Adrenal gland (tissue), 12 donors: ENCODE data around the gene SCGB1C1. TPM values are rescaled to one million over a fixed set of nuclear protein-coding genes. Genes with fewer than 3 reads are reported as not detected.

Source experiments
- DNase-seq, 7 donors: peaks; one replicate each; pipeline ENCODE4 v3.0.0-alpha.2; 2019 to 2020
- H3K27ac ChIP-seq, 5 donors: fragments of 200-600 bp; sonication (generic) in 4 of 5; 1 replicate in 3 of 5; 2 replicates in 2 of 5; pipeline versions ENCODE4 v1.5.1 to v1.8.0; 2016 to 2020; ENCODE audit warnings: mild to moderate bottlenecking in 1 of 5
- H3K27me3 ChIP-seq: fragments of 200-600 bp; 2 replicates; pipeline ENCODE4 v1.8.0; 2021
- H3K36me3 ChIP-seq, 2 donors: fragments of 200-600 bp; replicated peaks in 1 of 2; 1 replicate in 1 of 2; 2 replicates in 1 of 2; pipeline versions ENCODE4 v1.5.1 to v1.8.0; 2018 to 2022
- H3K4me1 ChIP-seq, 2 donors: fragments of 200-600 bp; replicated peaks in 1 of 2; 1 replicate in 1 of 2; 2 replicates in 1 of 2; pipeline versions ENCODE4 v1.5.1 to v1.8.0; 2018 to 2021
- H3K4me3 ChIP-seq, 4 donors: fragments of 200-600 bp; sonication (generic) in 3 of 4; one replicate each; pipeline ENCODE4 v1.5.1; 2016 to 2018
- H3K9me3 ChIP-seq, 3 donors: fragments of 200-600 bp; sonication (generic) in 1 of 3; replicated peaks in 1 of 3; 1 replicate in 2 of 3; 2 replicates in 1 of 3; pipeline versions ENCODE4 v1.5.1 to v1.8.0; 2016 to 2021
- POLR2A ChIP-seq, 2 donors: fragments of 450-650 bp; IDR thresholded peaks; one replicate each; pipeline ENCODE4 v1.6.1; 2017; ENCODE audit warnings: antibody characterized with exemption in 2 of 2, mild to moderate bottlenecking in 2 of 2, moderate library complexity in 1 of 2
- WGBS, 4 donors: extraction: QIAGEN DNeasy Blood & Tissue Kit in 2 of 4; methylation state at CpG; one replicate each; pipeline versions ENCODE4 v1.1.5 to v1.1.7; 2013 to 2017; 5-methylcytosine and 5-hydroxymethylcytosine counted together
- intact Hi-C, 2 donors: fragments of 100-400 bp; cut with DNase I; formaldehyde crosslinking; loops; one replicate each; pipeline versions ENCODE4 v1.14.1 to v1.15.0; 2022 to 2023
- polyA plus RNA-seq, 3 donors: library from polyadenylated mRNA; stranded (reverse); fragments of 200-250 nt in 2 of 3; fragments of 350-450 nt in 1 of 3; fragmentation: Illumina TruSeq in 1 of 3; extraction: RNeasy Lipid Tissue Mini Kit (QIAGEN cat#74804) in 1 of 3; gene quantifications; one replicate each; pipeline ENCODE4 v1.2.3, GENCODE V29; 2013 to 2014
- total RNA-seq, 9 donors: library from RNA; depleted of rRNA in 4 of 9; stranded (reverse); fragments of >200 nt in 4 of 9; fragments of 120-200 nt in 1 of 9; fragmentation: NEBNext Ultra II Directional in 1 of 9; extraction: Animal tissue kit (Norgen Biotek cat#: 25700) in 1 of 9; gene quantifications; one replicate each; pipeline versions ENCODE4 v1.1.0 to v1.2.4, GENCODE V29; 2013 to 2023
- TF ChIP-seq, protein P1 (sequence below), 6 experiments: fragments of 450-650 bp in 4 of 6; fragments of 200-600 bp in 2 of 6; sonication (generic) in 1 of 6; IDR thresholded peaks; 1 replicate in 5 of 6; 2 replicates in 1 of 6; pipeline versions ENCODE4 v1.5.1 to v1.8.0; 2016 to 2021; ENCODE audit warnings: antibody characterized with exemption in 6 of 6, mild to moderate bottlenecking in 2 of 6, moderate library complexity in 1 of 6
- donor health status: healthy with polysubstance abuse.
- donor health status: Bipolar disorder and iron deficiency.
- donor health status: DM: yes; HTN: yes; CAD: no.
- donor health status: DM: no; HTN: no; CAD: no.
- donor health status: DM: no; HTN: no; CAD: no.
- donor health status: DM: yes; HTN: yes; CAD: no.

SCGB1C1 gene
- total and polyA plus RNA-seq, 12 donors = not detected

DNA sequence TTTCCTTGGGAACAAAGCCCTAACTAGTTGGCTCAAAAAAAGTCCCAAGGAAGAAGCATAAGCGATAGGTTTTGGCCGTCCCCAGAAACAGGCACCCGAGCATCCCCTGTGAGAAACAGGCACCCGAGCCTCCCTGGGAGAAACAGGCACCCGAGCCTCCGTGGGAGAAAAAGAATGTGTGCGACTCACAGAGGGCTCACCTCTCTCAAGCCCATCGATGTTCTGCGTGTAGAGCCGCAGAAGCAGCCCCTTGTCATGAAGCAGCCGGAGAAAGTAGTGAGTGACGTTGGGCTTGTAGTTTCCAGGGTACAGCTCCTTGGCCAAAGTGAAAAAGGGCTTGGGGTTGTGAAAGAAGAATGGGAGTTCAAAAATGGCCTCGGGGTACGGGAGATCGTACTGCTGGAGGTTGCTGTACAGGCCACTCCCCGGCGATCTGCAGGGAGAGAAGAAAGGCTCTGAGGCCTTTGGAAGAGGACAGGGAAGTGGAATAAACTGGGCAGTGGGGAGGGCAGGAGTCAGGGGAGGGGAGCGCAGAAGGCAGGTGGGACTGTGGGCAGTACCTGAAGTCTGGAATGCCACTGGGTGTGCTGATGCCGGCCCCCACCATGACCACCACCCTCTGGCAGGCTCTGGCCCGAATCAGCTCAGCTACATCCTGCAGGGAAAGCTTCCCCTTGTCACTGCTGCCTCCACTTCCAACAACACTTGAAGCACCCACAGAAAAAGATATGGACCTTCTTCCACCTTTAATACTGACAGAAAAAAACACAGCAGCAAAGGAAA, 40.1 kb downstream of the SCGB1C1 start:
- Histone ChIP-seq H3K4me1 (peaks cover 16% of the 10 kb centered on the region in 2 donors), H3K36me3 (no peaks in the 10 kb centered on the region), H3K27ac (no peak overlapping the region), H3K4me3 (no peak overlapping the region), H3K27me3 (no peaks in the 10 kb centered on the region), H3K9me3 (no peaks in the 10 kb centered on the region)
- 88 to 92% (median 90%) methylated on average over 19 to 20 of the region's 20 CpGs for WGBS, 4 donors
- no peak for TF ChIP-seq POLR2A (IDR thresholded peaks at IDR 0.05)
- TF ChIP-seq, protein P1, sequence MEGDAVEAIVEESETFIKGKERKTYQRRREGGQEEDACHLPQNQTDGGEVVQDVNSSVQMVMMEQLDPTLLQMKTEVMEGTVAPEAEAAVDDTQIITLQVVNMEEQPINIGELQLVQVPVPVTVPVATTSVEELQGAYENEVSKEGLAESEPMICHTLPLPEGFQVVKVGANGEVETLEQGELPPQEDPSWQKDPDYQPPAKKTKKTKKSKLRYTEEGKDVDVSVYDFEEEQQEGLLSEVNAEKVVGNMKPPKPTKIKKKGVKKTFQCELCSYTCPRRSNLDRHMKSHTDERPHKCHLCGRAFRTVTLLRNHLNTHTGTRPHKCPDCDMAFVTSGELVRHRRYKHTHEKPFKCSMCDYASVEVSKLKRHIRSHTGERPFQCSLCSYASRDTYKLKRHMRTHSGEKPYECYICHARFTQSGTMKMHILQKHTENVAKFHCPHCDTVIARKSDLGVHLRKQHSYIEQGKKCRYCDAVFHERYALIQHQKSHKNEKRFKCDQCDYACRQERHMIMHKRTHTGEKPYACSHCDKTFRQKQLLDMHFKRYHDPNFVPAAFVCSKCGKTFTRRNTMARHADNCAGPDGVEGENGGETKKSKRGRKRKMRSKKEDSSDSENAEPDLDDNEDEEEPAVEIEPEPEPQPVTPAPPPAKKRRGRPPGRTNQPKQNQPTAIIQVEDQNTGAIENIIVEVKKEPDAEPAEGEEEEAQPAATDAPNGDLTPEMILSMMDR (IDR thresholded peaks at IDR 0.05) = no peak
- DNase-seq = peak in 1 of 7 donors; percentile 41
- intact Hi-C loops = no loop called here

DNA sequence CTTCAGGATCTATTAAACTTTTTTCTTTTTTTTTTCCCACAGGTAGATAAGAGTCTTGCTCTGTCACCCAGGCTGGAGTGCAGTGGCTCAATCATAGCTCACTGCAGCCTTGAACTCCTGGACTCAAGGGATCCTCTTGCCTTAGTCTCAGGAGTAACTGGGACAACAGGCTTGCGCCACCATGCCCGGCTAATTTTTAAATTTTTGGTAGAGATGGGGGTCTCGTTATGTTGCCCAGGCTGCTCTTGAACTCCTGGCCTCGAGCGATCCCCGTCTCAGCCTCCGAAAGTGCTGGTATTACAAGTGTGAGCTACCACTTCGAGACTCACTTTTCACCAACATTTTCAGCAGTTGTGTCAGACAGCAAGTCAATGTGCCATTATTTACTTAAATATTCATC, 42.3 kb downstream of the SCGB1C1 start:
- WGBS, 4 donors = 81 to 93% (median 82%) methylated on average over 8 of the region's 8 CpGs
- TF ChIP-seq POLR2A (IDR thresholded peaks at IDR 0.05) = no peak
- TF ChIP-seq, protein P1 (IDR thresholded peaks at IDR 0.05) = no peak

DNA sequence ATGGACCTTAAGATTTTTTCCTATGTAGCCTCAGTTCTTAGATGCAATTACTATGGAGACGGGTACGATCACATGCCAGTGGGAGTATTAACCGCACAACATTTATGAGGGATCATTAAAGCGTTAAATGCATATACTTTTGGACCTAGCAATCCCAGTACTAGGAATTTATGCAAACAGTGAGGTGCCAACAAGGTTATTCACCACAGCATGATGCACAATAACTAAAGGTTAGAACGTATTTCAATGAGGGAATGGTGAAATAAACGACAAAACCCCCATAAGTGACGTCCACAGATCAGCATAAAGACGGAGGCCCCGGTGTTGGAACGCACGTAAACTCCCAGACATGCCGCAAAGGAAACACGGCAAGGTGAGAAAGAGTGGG, 42.7 kb downstream of the SCGB1C1 start:
- TF ChIP-seq, protein P1 (IDR thresholded peaks at IDR 0.05) = no peak
- no peak for TF ChIP-seq POLR2A (IDR thresholded peaks at IDR 0.05)
- peak overlapping the region in 4 of 5 donors; percentile 53 to 98 (median 85) for H3K27ac ChIP-seq
- WGBS, 4 donors = 3 to 7% (median 4%) methylated on average over 13 of the region's 13 CpGs
- intact Hi-C loops = no loop called here
- H3K4me1 ChIP-seq = peaks cover 17 to 24% of the 10 kb centered on the region in 2 donors
- no peaks in the 10 kb centered on the region for H3K27me3 ChIP-seq
- H3K4me3 ChIP-seq = peak overlapping the region; percentile 38 to 99 (median 77)
- H3K9me3 ChIP-seq = no peaks in the 10 kb centered on the region
- no peak for DNase-seq
- no peaks in the 10 kb centered on the region for H3K36me3 ChIP-seq

More for the DNA sequence above, 42.3 kb downstream of the SCGB1C1 start:
- H3K27me3 ChIP-seq = no peaks in the 10 kb centered on the region
- DNase-seq = peak in 2 of 7 donors; percentile 11 to 52
- H3K4me1 ChIP-seq = peaks cover 17 to 24% of the 10 kb centered on the region in 2 donors
- intact Hi-C loops = no loop called here
- H3K27ac ChIP-seq = no peak overlapping the region
- no peaks in the 10 kb centered on the region for H3K9me3 ChIP-seq
- H3K36me3 ChIP-seq = no peaks in the 10 kb centered on the region
- H3K4me3 ChIP-seq = peak overlapping the region in 2 of 4 donors; percentile 98 to 99

DNA sequence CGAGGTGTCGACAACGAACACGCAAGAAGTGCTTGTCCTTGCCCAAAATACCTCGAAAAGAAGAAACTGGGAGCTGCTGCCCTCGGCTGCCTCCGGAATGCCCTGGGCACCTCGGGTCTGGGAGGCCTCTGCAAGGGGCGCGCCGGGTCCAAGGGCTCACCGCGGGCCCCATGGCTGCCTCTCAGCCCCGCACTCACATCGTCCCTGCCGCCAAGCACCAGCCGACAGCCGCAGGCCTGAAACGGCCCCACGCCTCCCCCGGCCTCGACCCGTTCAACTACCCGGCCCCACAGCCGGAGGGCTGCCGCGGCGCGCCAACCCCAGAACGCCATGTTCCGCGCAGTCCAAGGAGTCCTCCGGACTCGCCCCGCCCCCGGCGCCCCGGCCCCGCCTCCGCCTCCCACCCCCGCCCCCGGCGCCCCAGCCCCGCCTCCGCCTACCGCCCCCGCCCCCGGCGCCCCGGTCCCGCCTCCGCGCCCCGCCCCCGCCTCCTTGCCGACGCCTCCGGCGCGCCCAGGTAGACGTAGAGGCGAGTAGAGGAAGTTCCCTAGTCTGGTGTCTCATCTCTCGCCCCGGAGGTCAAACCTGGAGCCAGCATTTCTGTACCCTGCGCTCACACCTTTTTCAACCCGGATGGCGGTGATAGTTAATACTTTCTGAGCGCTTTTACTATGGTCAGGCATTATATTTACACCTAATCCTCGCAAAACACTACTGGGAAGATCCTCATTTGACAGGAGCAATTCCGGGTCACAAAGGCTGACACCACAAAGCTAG, 43.3 kb downstream of the SCGB1C1 start, which contains the start of gene SIRT3:
TSS of gene SIRT3 (minus strand) at position 346 of the 777 bp plus-strand sequence. CDS start at position 332, 14 bp downstream.
- Histone ChIP-seq H3K27me3 (no peaks in the 10 kb centered on the region), H3K4me3 (peak within 1 kb of the TSS; percentile 67 to 99 (median 90)), H3K36me3 (no peaks in the 10 kb centered on the region), H3K27ac (peak within 1 kb of the TSS; percentile 55 to 98 (median 95)), H3K4me1 (peaks cover 17 to 26% of the 10 kb centered on the region in 2 donors), H3K9me3 (no peaks in the 10 kb centered on the region)
- 0 to 1% (median 0%) methylated on average over 8 to 69 of the region's 70 CpGs for WGBS, 4 donors
- intact Hi-C loops = no loop called here
- DNase-seq = peak; percentile 86 to 92 (median 88)
- TF ChIP-seq POLR2A (IDR thresholded peaks at IDR 0.05) = peak in 1 of 2 donors; percentile 68
- TF ChIP-seq, protein P1 (IDR thresholded peaks at IDR 0.05) = peak in 4 of 6 experiments; percentile 17 to 63 (median 46)
